GM18868 (cell line): Measurements from ENCODE around the gene PPM1D.
"Not testable (repeated sequence)": the region's sequence is repeated elsewhere in the genome, so short reads cannot be mapped to it uniquely, and the experiment has no call there.

ENCODE experiments used
- ATAC-seq: cut with Tn5 transposase; IDR thresholded peaks from one replicate; pipeline ENCODE4 v1.9.1; 2021; ENCODE audit warnings: mild to moderate bottlenecking, moderate library complexity; ENCODE audit not compliant: unreplicated experiment

The PPM1D gene

DNA sequence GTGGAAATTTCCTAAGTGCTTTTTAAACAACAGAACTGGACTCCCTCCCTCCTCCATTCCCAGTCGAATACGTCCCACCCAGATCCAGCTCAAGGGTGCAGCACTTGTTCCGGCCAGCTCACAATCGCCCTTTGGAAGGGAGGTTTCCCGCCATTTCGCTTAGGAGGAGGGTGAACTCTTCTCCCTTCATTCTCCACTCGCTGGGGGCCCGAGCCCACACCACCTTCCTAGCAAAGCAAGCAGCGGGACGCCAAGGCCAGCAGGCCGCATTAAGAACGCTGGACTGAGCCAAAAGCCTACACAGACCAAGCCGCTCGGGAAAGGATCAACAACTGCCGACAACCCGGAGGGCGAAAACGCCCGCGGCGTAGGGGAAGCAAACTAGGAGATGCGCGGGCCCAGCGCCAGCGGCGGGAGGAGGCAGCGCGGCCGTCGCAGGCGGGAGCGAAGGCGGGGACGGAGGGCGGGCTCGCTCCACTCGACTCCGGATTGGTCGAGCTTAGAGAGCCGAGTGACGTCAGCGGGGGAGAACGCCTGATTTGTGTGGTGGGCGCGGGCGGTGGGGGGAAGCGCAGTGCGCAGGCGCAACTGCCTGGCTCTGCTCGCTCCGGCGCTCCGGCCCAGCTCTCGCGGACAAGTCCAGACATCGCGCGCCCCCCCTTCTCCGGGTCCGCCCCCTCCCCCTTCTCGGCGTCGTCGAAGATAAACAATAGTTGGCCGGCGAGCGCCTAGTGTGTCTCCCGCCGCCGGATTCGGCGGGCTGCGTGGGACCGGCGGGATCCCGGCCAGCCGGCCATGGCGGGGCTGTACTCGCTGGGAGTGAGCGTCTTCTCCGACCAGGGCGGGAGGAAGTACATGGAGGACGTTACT is at the start of gene PPM1D:
PPM1D (plus strand) TSS at position 574 of the 870 bp plus-strand sequence; CDS start at position 796, 222 bp downstream.
- peak; percentile 90 for ATAC-seq

- not testable (repeated sequence) for ATAC-seq
These were observed 47.7 kb upstream of the PPM1D start for GRCh38 chr17:60552255-60552654.

DNA sequence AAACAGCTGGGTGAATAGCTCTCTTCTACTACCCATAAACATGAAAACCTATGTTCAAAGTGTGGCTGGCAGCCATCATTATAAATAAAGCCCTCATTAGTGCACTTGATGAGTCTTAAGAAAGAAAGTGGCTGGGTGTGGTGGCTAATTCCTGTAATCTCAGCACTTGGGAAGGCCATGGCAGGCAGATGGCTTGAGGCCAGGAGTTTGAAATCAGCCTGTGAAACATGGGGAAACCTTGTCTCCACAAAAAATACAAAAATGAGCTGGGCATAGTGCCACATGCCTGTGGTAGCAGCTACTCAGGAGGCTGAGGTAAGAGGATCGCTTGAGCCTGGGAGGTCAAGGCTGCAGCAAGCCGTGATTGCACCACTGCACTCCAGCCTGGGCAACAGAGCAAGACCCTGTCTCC is 45.6 kb upstream of the PPM1D start:
- ATAC-seq: no peak

GRCh38 chr17:60555786-60556185 is 44.2 kb upstream of the PPM1D start:
- no peak for ATAC-seq

- ATAC-seq: no peak
These were observed 42.2 kb upstream of the PPM1D start for GRCh38 chr17:60557805-60558204.

DNA sequence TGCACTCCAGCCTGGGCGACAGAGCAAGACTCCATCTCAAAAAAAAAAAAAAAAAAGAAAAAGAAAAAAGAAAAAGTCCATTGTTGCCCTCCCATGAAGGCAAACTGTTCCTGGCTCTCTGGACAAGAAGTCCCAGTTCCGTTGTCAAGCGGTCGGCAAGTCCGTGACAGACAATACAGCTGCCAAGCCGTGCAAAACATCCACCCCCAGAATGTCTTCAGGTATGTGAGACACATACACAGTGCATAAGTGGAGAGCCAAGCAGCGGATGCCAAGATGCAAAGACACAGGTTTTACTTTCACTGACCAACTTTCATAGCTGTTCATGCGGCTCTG is 40.4 kb upstream of the PPM1D start:
- no peak for ATAC-seq

DNA sequence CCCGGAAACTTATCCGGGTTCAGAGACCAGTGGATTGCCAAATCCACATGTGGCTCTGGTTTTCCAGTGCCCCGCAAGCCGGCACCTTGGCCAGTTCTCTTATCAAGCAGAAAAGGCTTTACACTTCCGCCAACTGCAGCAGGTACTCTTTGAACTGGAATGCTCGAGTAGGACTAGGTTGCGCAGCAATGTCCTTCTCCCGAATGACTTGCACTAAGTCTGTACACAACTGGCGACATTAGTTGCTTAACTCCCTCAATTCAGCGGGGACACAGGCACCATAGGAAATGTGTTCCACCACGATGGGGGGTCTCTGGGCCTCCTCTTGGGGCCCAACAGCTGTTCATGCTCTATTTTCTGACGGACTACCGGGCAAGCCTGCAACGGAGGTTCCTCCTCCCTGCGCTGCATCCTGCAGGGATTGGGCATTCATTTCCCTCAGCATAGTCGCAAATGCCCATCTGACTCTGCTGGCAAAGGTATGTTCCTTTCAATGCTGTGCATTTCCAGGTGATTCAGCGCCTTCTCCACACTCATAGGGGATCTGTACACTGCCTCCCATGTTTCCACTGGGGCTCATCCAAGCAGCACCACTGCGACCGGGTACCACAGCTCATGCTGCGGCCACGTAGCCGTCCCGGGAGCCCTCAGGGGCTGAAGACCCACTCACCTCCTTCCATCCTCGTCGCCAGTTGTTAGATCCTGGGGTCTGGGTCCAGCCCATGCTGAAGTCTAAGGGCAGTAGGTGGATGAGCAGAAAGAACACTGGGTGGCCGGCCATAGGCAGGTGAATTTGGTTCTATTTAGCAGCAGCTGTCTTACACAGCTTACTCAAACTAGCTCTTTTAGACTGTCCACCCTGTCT is 39.8 kb upstream of the PPM1D start:
- no peak for ATAC-seq

DNA sequence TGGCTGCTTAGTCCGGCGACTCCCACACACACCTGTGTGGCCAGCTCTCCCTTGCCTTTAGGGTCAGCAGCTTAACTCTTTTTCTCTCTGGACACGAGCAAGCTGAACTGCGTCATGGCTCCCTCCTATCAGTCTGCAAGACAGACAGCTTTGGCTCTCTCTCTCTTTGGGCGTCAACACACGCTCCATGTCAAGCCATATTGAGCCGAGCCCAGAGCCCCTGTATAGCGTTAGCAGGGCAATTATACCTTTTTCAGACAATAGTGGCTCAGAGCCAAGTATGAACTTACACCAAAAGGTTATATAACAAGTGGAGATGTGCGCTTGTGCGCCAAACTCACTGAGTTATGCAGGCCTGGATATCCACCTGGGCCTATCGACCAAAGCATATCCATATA is 39.1 kb upstream of the PPM1D start:
- ATAC-seq: no peak

DNA sequence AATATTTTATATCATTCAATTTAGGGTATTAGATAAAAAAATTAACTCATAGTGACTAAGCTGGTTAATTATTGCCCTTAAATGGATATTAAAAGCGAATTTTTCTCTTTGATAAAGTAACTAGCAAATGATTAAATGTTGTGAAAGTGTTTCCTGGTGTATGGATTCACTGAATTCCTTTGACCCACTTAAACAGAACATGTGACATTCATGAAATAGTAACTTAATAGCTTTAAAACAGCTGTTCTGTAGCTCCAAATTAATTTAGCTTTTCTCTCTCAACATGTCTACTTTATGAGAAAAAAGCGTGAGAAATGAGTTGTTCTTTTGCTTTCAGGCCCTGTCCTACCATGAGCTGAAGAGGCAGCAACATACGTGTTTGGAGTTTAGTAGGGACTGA is 37.6 kb upstream of the PPM1D start:
- ATAC-seq: no peak

- no peak for ATAC-seq
These were observed 36.2 kb upstream of the PPM1D start for GRCh38 chr17:60563743-60564142.

- ATAC-seq: no peak
These were observed 34.8 kb upstream of the PPM1D start for GRCh38 chr17:60565233-60565632.

GRCh38 chr17:60573236-60574051 is 26.5 kb upstream of the PPM1D start:
- ATAC-seq: no peak

DNA sequence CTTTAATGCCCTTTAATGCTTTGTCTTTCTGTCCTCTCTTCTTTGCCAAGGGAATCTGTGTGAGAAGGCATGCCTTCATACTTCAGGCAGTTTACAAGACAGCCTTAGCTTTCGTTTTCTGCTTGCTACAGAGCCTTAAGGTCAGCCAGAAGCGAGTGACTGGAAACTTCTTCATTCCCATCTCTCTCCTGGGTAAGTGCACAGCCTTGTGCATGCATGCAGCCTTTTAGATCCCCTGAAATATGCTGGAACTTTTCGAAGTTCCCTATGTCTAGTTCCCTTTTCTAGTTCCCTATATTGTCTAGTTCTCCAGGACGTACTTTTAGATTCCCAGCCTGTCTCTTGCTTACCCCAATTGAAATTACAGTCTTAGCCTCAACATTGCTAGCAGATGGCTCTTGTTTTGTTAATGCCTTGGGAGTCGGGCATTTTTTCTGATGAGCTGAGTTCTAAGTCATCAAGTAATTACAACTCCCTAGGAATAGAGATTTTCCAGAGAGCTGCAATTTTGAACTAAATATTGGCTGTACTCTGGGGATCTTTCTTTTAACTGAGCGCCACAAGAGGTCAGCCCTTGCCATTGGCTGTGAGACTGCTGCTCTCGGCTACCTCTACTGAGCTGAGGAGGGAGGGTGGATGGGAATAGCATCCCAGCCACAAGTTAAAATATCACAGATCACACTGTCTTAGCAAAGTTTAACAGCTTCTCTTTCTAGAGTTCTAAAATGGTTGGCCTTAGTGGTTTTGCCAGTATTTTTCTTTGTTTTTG is 22.7 kb upstream of the PPM1D start:
- no peak for ATAC-seq

- no peak for ATAC-seq
These were observed 20.9 kb upstream of the PPM1D start for GRCh38 chr17:60579090-60579489.

GRCh38 chr17:60579551-60579950 is 20.4 kb upstream of the PPM1D start:
- no peak for ATAC-seq

DNA sequence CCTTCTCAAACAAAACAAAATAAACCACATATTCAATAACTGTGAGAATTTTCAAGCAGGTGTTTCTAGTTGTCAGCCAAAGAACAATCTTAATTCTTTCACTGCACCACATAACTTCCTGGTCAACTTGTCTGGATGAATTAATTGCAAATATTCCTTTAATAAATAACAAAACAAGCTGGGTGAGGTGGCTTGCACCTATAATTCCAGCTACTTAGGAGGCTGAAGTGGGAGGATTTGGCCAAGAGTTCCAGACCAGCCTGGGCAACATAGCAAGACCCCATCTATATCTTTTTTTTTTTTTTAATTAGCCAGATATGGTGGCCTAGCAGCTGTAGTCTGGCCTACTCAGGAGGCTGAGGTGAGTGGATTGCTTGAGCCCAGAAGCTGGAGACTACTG is 17.0 kb upstream of the PPM1D start:
- no peak for ATAC-seq

DNA sequence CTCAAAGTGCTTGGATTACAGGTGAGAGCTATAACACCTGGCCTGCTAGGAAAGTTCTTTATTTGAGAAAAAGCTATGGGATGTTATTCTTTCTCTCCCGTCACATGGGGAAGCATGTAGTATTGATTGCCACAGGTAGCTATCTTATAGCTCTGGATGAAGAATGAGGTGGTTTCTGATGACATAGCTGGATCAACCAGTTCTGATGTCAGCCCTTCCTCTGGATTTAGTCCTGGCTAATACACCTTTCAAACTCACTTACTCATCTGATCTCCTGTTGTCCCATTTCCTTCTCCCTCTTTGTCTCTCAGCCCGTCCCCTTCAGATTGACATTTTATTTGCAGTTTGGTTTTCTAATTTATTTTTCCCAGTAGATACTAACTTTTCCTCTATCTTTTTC is 14.1 kb upstream of the PPM1D start:
- no peak for ATAC-seq

DNA sequence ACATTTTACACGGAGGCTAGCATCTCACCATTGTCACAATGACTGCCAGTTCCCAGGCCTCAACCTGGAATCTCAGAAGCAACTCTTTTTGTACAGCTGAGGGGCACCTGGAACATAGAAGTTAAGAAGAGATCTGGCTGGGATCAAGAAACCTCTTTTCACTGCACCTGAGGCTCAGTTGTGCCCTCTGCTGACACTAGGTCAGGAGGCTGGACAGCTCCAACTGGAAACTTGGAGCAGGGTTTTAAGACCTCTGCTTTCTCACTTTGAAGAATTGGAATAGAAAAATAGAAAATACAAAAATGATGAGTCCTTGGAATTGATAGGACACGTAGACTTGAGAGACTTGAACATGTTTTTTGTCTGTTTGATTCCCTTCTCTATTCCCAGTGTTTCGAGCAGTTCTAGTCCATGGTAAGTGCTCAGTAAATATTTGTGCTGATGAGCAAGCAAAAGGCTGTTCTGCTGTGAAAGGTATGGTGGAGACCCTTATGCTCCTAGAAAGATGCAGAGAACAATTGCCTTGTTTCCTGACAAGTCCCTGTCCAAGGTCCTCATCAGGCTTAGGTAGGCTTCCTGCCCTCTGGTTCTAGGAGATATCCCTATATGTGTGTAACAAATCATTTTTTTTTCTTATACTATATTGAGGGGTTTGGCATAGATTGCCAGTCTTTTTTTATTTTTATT is 13.6 kb upstream of the PPM1D start:
- ATAC-seq: no peak

DNA sequence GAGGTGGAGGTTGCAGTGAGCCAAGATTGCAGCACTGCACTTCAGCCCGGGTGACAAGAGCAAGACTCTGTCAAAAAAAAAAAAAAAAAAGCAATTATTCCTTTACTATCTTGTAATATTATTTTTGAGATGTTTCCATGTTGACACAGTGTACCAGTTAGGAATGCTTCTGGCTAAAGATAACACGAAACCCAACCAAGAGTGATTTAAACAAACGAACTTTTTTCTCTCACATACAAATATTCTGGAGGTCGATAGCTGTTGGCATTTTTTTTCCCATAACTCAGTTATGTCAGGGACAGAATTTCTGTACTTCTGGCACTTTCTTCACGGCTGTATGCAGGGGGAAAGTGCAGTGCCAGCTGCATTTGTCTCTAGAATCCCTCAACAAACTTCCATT is 9.9 kb upstream of the PPM1D start:
- ATAC-seq: no peak

DNA sequence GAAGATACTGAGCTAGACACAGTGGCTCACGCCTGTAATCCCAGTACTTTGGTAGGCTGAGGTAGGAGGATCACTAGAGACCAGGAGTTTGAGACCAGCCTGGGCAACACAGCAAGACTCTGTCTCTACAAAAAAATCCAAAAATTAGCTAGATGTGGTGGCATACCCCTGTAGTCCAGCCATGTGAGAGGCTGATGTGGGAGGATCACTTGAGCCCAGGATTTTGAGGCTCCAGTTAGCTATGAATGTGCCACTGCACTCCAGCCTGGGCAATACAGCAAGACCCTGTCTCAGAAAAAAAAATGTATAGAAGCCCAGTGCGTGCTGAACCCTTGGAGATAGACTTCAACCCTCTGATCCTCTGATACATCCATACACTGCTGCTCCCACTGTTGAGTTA is 7.2 kb upstream of the PPM1D start:
- ATAC-seq: no peak
